ENCODE measurements around the gene NABP1. TPM values are rescaled to one million over a fixed set of nuclear protein-coding genes. Genes with fewer than 3 reads are reported as not detected.

NABP1 gene
- total RNA-seq = 10 to 100 TPM; 61.9 to 71.6 TPM
- total RNA-seq = 137 to 196 reads per million in 2 donors

- Mint-ChIP-seq H3K4me1 (peaks cover 32% of the 10 kb centered on the region), H3K4me3 (peak within 1 kb of the TSS; percentile 94), H3K27me3 (no peaks in the 10 kb centered on the region), H3K36me3 (ENCODE audit: low read depth) (peaks cover 3% of the 10 kb centered on the region), H3K27ac (peak within 1 kb of the TSS; percentile 97)
- peak; percentile 88 for ATAC-seq
- H3K9me3 ChIP-seq (ENCODE audit: control insufficient read depth, low read length, poor library complexity, severe bottlenecking) = no peaks in the 10 kb centered on the region
- DNase-seq = peak; percentile 98 to 99 (median 99)
Measured at GRCh38 chr2:191677646-191678436, at the start of gene NABP1. NABP1 (plus strand) TSS chr2:191678136; CDS start chr2:191678615, 479 bp downstream.

GRCh38 chr2:191629001-191629453, 48.9 kb upstream of the NABP1 start:
- peaks cover 39% of the 10 kb centered on the region for H3K4me1 Mint-ChIP-seq
- peak overlapping the region; percentile 43 for H3K4me3 Mint-ChIP-seq
- peaks cover 3% of the 10 kb centered on the region for H3K36me3 Mint-ChIP-seq (ENCODE audit: low read depth)
- ATAC-seq = peak; percentile 29
- no peaks in the 10 kb centered on the region for H3K9me3 ChIP-seq (ENCODE audit: control insufficient read depth, low read length, poor library complexity, severe bottlenecking)
- no peaks in the 10 kb centered on the region for H3K27me3 Mint-ChIP-seq
- no peak for DNase-seq
- H3K27ac Mint-ChIP-seq = peak overlapping the region; percentile 80

GRCh38 chr2:191629976-191630712, 47.8 kb upstream of the NABP1 start:
- DNase-seq = no peak
- Mint-ChIP-seq H3K27me3 (no peaks in the 10 kb centered on the region), H3K27ac (peak overlapping the region; percentile 80), H3K36me3 (ENCODE audit: low read depth) (peaks cover 3% of the 10 kb centered on the region), H3K4me3 (no peak overlapping the region), H3K4me1 (peaks cover 30% of the 10 kb centered on the region)
- no peak for ATAC-seq
- H3K9me3 ChIP-seq (ENCODE audit: control insufficient read depth, low read length, poor library complexity, severe bottlenecking) = no peaks in the 10 kb centered on the region

GRCh38 chr2:191631754-191632153, 46.2 kb upstream of the NABP1 start:
- Mint-ChIP-seq H3K4me3 (no peak overlapping the region), H3K4me1 (peaks cover 39% of the 10 kb centered on the region), H3K27me3 (no peaks in the 10 kb centered on the region), H3K36me3 (ENCODE audit: low read depth) (peaks cover 3% of the 10 kb centered on the region), H3K27ac (peak overlapping the region; percentile 47)
- DNase-seq (no peak), ATAC-seq (no peak)
- H3K9me3 ChIP-seq (ENCODE audit: control insufficient read depth, low read length, poor library complexity, severe bottlenecking) = no peaks in the 10 kb centered on the region

GRCh38 chr2:191632426-191632825, 45.5 kb upstream of the NABP1 start:
- ATAC-seq = no peak
- Mint-ChIP-seq H3K27me3 (no peaks in the 10 kb centered on the region), H3K4me1 (peaks cover 45% of the 10 kb centered on the region), H3K27ac (no peak overlapping the region), H3K4me3 (no peak overlapping the region), H3K36me3 (ENCODE audit: low read depth) (peaks cover 3% of the 10 kb centered on the region)
- H3K9me3 ChIP-seq (ENCODE audit: control insufficient read depth, low read length, poor library complexity, severe bottlenecking) = no peaks in the 10 kb centered on the region
- no peak for DNase-seq

GRCh38 chr2:191634791-191635190, 43.1 kb upstream of the NABP1 start:
- H3K27ac Mint-ChIP-seq = no peak overlapping the region
- DNase-seq (no peak), ATAC-seq (no peak)
- peaks cover 43% of the 10 kb centered on the region for H3K4me1 Mint-ChIP-seq
- peaks cover 3% of the 10 kb centered on the region for H3K36me3 Mint-ChIP-seq (ENCODE audit: low read depth)
- H3K27me3 Mint-ChIP-seq = no peaks in the 10 kb centered on the region
- no peak overlapping the region for H3K4me3 Mint-ChIP-seq
- H3K9me3 ChIP-seq (ENCODE audit: control insufficient read depth, low read length, poor library complexity, severe bottlenecking) = no peaks in the 10 kb centered on the region

- DNase-seq = no peak
- no peaks in the 10 kb centered on the region for H3K9me3 ChIP-seq (ENCODE audit: control insufficient read depth, low read length, poor library complexity, severe bottlenecking)
Measured at GRCh38 chr2:191635333-191636234, 42.4 kb upstream of the NABP1 start.

GRCh38 chr2:191636235-191636543, 41.7 kb upstream of the NABP1 start:
- Mint-ChIP-seq H3K27me3 (no peaks in the 10 kb centered on the region), H3K36me3 (ENCODE audit: low read depth) (no peaks in the 10 kb centered on the region), H3K4me1 (peaks cover 41% of the 10 kb centered on the region), H3K4me3 (no peak overlapping the region), H3K27ac (peak overlapping the region; percentile 93)
- H3K9me3 ChIP-seq (ENCODE audit: control insufficient read depth, low read length, poor library complexity, severe bottlenecking) = no peaks in the 10 kb centered on the region
- ATAC-seq (no peak), DNase-seq (no peak)

More at GRCh38 chr2:191635333-191636234, 42.4 kb upstream of the NABP1 start:
- peaks cover 40% of the 10 kb centered on the region for H3K4me1 Mint-ChIP-seq
- H3K27ac Mint-ChIP-seq = peak overlapping the region; percentile 93
- H3K4me3 Mint-ChIP-seq = no peak overlapping the region
- no peaks in the 10 kb centered on the region for H3K36me3 Mint-ChIP-seq (ENCODE audit: low read depth)
- no peaks in the 10 kb centered on the region for H3K27me3 Mint-ChIP-seq
- ATAC-seq = no peak

- Mint-ChIP-seq H3K36me3 (ENCODE audit: low read depth) (no peaks in the 10 kb centered on the region), H3K4me1 (peaks cover 38% of the 10 kb centered on the region), H3K4me3 (no peak overlapping the region), H3K27ac (peak overlapping the region; percentile 93), H3K27me3 (no peaks in the 10 kb centered on the region)
- ATAC-seq (no peak), DNase-seq (no peak)
- no peaks in the 10 kb centered on the region for H3K9me3 ChIP-seq (ENCODE audit: control insufficient read depth, low read length, poor library complexity, severe bottlenecking)
Measured at GRCh38 chr2:191636586-191636985, 41.4 kb upstream of the NABP1 start.

- no peaks in the 10 kb centered on the region for H3K27me3 Mint-ChIP-seq
- DNase-seq = no peak
- no peaks in the 10 kb centered on the region for H3K9me3 ChIP-seq (ENCODE audit: control insufficient read depth, low read length, poor library complexity, severe bottlenecking)
- H3K4me3 Mint-ChIP-seq = peak overlapping the region; percentile 74
- peaks cover 39% of the 10 kb centered on the region for H3K4me1 Mint-ChIP-seq
- peak overlapping the region; percentile 93 for H3K27ac Mint-ChIP-seq
- no peaks in the 10 kb centered on the region for H3K36me3 Mint-ChIP-seq (ENCODE audit: low read depth)
- peak; percentile 96 for ATAC-seq
Measured at GRCh38 chr2:191637182-191638078, 40.5 kb upstream of the NABP1 start.

- DNase-seq = no peak
- peak overlapping the region; percentile 74 for H3K4me3 Mint-ChIP-seq
- H3K9me3 ChIP-seq (ENCODE audit: control insufficient read depth, low read length, poor library complexity, severe bottlenecking) = no peaks in the 10 kb centered on the region
Measured at GRCh38 chr2:191638079-191638801, 39.7 kb upstream of the NABP1 start.

GRCh38 chr2:191638802-191639172, 39.1 kb upstream of the NABP1 start:
- H3K36me3 Mint-ChIP-seq (ENCODE audit: low read depth) = no peaks in the 10 kb centered on the region
- H3K27ac Mint-ChIP-seq = peak overlapping the region; percentile 93
- ATAC-seq = no peak
- no peaks in the 10 kb centered on the region for H3K27me3 Mint-ChIP-seq
- no peaks in the 10 kb centered on the region for H3K9me3 ChIP-seq (ENCODE audit: control insufficient read depth, low read length, poor library complexity, severe bottlenecking)
- peaks cover 38% of the 10 kb centered on the region for H3K4me1 Mint-ChIP-seq
- no peak for DNase-seq
- no peak overlapping the region for H3K4me3 Mint-ChIP-seq

More at GRCh38 chr2:191638079-191638801, 39.7 kb upstream of the NABP1 start:
- H3K36me3 Mint-ChIP-seq (ENCODE audit: low read depth) = no peaks in the 10 kb centered on the region
- ATAC-seq = peak; percentile 26
- H3K27me3 Mint-ChIP-seq = no peaks in the 10 kb centered on the region
- H3K4me1 Mint-ChIP-seq = peaks cover 38% of the 10 kb centered on the region
- peak overlapping the region; percentile 93 for H3K27ac Mint-ChIP-seq

Data from T-helper 17 cell (primary cell).